Endothelial cell (in vitro differentiated cells): ENCODE data around the gene TRMT5. TPM values are rescaled to one million over a fixed set of nuclear protein-coding genes. Genes with fewer than 3 reads are reported as not detected.

Source experiments
- DNase-seq: peaks from one replicate; pipeline ENCODE4 v3.0.0; 2021; ENCODE audit warnings: low spot score
- H3K27ac Mint-ChIP-seq: one replicate; pipeline ENCODE4 v1.8.0; 2021; ENCODE audit warnings: mixed read lengths, inconsistent platforms; ENCODE audit not compliant: unreplicated experiment
- H3K27me3 Mint-ChIP-seq: one replicate; pipeline ENCODE4 v1.8.0; 2021; ENCODE audit warnings: mild to moderate bottlenecking, moderate library complexity, mixed read lengths, inconsistent platforms; ENCODE audit not compliant: unreplicated experiment
- H3K36me3 Mint-ChIP-seq: one replicate; pipeline ENCODE4 v1.8.0; 2021; ENCODE audit warnings: mild to moderate bottlenecking, low read depth, mixed read lengths, inconsistent platforms; ENCODE audit not compliant: unreplicated experiment
- H3K4me1 Mint-ChIP-seq: one replicate; pipeline ENCODE4 v1.8.0; 2021; ENCODE audit warnings: mild to moderate bottlenecking, mixed read lengths, inconsistent platforms; ENCODE audit not compliant: unreplicated experiment
- H3K4me3 Mint-ChIP-seq: one replicate; pipeline ENCODE4 v1.8.0; 2021; ENCODE audit warnings: mild to moderate bottlenecking, mixed read lengths, inconsistent platforms; ENCODE audit not compliant: unreplicated experiment
- H3K9me3 Mint-ChIP-seq: one replicate; pipeline ENCODE4 v1.8.0; 2021; ENCODE audit warnings: mixed read lengths, inconsistent platforms; ENCODE audit not compliant: unreplicated experiment
- total RNA-seq: library from RNA; stranded (reverse); fragmentation: NEBNext Ultra II Directional; extraction: Animal tissue kit (Norgen Biotek cat#: 25700); gene quantifications from one replicate; pipeline ENCODE4 v1.2.1, GENCODE V29; 2021; ENCODE audit not compliant: unreplicated experiment
- TF ChIP-seq, protein P1 (sequence below): fragments of 200-600 bp; sonication (generic); IDR thresholded peaks from one replicate; pipeline ENCODE4 v1.5.0; 2021; ENCODE audit warnings: antibody characterized with exemption; ENCODE audit not compliant: unreplicated experiment

Gene TRMT5
- total RNA-seq, 1 donor from 2014 or later, result 12.6 TPM

DNA sequence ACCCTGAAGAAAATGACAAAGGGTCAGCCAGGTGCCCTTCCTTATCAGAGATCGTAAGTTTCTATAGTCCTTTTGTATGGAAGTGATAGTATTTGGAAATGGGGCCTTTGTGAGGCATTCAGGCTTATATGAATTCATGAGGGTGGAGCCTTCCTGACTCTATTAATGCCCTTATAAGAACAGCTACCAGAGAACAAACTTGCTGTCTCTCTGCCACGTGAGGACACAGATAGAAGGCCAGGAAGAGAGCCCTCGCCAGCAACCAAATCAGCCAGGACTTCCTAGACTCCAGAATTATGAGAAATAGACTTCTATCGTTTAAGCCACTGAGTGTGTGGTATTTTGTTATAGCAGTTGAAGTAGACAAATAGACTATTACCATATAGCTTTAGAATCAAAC lies 36.7 kb downstream of the TRMT5 start:
- Mint-ChIP-seq H3K9me3 (no peaks in the 10 kb centered on the region), H3K36me3 (no peaks in the 10 kb centered on the region), H3K4me1 (peaks cover 6% of the 10 kb centered on the region), H3K4me3 (no peak overlapping the region), H3K27ac (no peak overlapping the region), H3K27me3 (peaks cover 4% of the 10 kb centered on the region)
- TF ChIP-seq, protein P1, sequence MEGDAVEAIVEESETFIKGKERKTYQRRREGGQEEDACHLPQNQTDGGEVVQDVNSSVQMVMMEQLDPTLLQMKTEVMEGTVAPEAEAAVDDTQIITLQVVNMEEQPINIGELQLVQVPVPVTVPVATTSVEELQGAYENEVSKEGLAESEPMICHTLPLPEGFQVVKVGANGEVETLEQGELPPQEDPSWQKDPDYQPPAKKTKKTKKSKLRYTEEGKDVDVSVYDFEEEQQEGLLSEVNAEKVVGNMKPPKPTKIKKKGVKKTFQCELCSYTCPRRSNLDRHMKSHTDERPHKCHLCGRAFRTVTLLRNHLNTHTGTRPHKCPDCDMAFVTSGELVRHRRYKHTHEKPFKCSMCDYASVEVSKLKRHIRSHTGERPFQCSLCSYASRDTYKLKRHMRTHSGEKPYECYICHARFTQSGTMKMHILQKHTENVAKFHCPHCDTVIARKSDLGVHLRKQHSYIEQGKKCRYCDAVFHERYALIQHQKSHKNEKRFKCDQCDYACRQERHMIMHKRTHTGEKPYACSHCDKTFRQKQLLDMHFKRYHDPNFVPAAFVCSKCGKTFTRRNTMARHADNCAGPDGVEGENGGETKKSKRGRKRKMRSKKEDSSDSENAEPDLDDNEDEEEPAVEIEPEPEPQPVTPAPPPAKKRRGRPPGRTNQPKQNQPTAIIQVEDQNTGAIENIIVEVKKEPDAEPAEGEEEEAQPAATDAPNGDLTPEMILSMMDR, result no peak
- DNase-seq, result no peak

DNA sequence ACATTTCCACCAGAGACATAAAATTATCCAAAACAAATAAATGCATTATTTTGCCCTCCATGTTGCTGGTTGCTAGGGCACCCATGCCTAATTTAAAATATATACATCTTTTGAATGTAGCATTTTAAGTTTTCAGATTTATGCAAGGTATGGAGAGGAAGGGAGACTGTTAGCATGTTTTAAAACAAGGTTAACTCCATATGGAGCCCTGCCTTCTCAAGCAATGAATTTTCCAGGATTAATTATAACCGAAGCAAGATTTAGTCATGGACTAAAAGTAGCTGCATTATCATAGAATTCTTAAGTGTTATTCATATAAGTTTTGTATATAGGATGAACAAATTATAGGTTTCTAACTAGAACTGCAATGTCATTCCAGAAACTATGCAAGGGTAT lies 37.2 kb downstream of the TRMT5 start:
- Mint-ChIP-seq H3K9me3 (no peaks in the 10 kb centered on the region), H3K27me3 (peaks cover 4% of the 10 kb centered on the region), H3K4me1 (peaks cover 6% of the 10 kb centered on the region), H3K27ac (no peak overlapping the region), H3K4me3 (no peak overlapping the region), H3K36me3 (no peaks in the 10 kb centered on the region)
- TF ChIP-seq, protein P1, result no peak
- no peak for DNase-seq

DNA sequence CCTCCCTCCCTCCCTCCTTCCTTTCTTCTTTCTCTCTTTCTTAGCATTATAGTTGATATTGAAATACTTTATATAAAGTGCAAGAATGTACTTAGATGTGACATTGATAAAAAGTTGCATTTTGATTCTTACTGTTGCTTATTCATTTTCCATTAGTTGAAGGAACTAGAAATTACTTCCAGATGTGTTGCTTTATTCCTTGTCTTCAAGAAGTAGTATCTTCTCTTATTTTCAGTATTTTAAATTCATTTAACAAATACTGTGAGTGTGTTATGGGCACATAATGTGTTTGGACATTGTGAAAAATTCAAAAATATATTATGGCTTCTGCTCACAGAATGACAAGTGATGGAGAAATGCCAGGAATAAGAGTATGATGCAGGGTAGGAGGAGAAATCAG lies 45.6 kb downstream of the TRMT5 start:
- no peak overlapping the region for H3K27ac Mint-ChIP-seq
- no peaks in the 10 kb centered on the region for H3K36me3 Mint-ChIP-seq
- H3K9me3 Mint-ChIP-seq, result no peaks in the 10 kb centered on the region
- DNase-seq, result no peak
- TF ChIP-seq, protein P1, result no peak
- H3K4me1 Mint-ChIP-seq, result no peaks in the 10 kb centered on the region
- no peak overlapping the region for H3K4me3 Mint-ChIP-seq
- H3K27me3 Mint-ChIP-seq, result peaks cover 4% of the 10 kb centered on the region

DNA sequence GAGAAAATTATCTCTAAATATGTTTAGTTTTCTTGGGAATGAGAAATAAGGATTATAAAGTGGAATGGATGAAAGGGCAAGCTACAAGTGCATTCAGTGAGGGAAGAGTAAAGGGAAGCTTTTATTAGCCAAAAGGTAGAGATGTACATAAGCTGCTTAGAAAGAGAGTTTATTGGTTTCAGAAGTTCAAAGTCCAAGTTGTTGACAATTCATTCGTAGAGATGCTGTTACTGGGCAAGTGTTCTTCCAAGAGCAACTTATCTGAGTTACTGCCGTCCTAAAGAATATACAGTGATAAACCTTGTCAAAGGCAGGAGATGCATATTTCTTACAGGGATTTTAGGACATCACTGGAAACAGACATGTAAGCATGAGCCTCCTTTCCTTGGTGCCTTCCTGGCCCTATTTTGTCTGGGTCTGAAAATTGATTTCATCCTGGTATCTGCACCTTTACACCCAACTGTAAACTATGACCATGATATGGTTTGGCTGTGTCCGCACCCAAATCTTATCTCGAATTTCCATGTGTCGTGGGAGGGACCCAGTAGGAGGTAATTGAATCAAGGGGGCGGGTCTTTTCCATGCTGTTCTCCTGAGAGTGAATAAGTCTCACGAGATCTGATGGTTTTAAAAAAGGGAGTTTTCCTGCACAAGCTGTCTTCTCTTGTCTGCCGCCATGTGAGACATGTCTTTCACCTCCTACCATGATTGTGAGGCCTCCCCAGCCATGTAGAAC lies 46.8 kb downstream of the TRMT5 start:
- H3K9me3 Mint-ChIP-seq, result no peaks in the 10 kb centered on the region
- no peaks in the 10 kb centered on the region for H3K4me1 Mint-ChIP-seq
- DNase-seq, result no peak
- no peak overlapping the region for H3K27ac Mint-ChIP-seq
- H3K27me3 Mint-ChIP-seq, result no peaks in the 10 kb centered on the region
- no peaks in the 10 kb centered on the region for H3K36me3 Mint-ChIP-seq
- TF ChIP-seq, protein P1, result no peak
- H3K4me3 Mint-ChIP-seq, result no peak overlapping the region

DNA sequence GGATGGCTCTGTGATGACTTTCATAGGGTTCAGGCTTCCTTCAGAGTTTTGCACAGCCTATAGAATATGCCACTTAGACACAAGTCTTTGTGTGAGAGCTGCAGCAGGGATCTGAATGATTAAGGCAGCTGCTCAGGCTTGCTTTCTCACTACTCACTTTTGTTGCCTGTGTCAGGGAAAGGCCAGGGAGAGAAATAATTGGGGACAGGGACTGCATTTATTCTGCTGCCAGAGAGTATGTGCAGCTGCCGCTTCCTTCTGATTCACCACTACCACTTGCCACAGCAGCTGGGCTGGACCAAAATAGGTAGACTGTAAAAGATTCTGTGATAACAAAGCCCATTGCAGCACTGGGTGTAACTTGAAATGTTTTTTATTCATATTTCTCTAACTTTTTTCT lies 49.7 kb downstream of the TRMT5 start:
- no peak overlapping the region for H3K27ac Mint-ChIP-seq
- TF ChIP-seq, protein P1, result no peak
- DNase-seq, result no peak
- H3K4me3 Mint-ChIP-seq, result no peak overlapping the region
- H3K9me3 Mint-ChIP-seq, result no peaks in the 10 kb centered on the region
- H3K4me1 Mint-ChIP-seq, result no peaks in the 10 kb centered on the region
- no peaks in the 10 kb centered on the region for H3K27me3 Mint-ChIP-seq
- no peaks in the 10 kb centered on the region for H3K36me3 Mint-ChIP-seq
